GM12875 (cell line): ENCODE measurements around the gene DRG1.

Experiments
- H3K4me3 ChIP-seq: one replicate; pipeline ENCODE4 v1.5.1; 2011; ENCODE audit warnings: low read depth, low read length, control low read depth
- TF ChIP-seq, protein P1 (sequence below): IDR thresholded peaks from 2 replicates; pipeline ENCODE4 v1.5.1; 2011; ENCODE audit warnings: low read depth, mild to moderate bottlenecking, control low read depth, inconsistent platforms, low read length, moderate library complexity, borderline replicate concordance; ENCODE audit not compliant: insufficient read depth

DRG1 gene

DNA sequence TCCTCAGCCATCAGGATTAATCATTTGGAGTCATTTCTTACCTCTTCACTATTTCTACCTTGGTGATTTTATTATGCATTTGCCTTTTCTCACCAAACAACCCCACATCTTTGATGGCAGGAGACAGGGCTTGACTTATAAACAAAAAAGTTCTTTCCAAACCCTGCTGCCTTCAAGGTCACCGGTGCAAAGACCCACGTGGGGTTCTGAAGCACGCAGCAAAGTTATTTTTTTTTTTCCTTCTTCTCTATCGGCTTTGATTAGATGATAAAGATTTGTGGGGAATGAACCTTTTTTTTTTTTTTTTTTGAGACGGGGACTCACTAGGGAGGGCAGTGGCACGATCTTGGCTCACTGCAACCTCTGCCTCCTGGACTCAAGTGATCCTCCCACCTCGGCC, 44.1 kb downstream of the DRG1 start:
- TF ChIP-seq, protein P1, sequence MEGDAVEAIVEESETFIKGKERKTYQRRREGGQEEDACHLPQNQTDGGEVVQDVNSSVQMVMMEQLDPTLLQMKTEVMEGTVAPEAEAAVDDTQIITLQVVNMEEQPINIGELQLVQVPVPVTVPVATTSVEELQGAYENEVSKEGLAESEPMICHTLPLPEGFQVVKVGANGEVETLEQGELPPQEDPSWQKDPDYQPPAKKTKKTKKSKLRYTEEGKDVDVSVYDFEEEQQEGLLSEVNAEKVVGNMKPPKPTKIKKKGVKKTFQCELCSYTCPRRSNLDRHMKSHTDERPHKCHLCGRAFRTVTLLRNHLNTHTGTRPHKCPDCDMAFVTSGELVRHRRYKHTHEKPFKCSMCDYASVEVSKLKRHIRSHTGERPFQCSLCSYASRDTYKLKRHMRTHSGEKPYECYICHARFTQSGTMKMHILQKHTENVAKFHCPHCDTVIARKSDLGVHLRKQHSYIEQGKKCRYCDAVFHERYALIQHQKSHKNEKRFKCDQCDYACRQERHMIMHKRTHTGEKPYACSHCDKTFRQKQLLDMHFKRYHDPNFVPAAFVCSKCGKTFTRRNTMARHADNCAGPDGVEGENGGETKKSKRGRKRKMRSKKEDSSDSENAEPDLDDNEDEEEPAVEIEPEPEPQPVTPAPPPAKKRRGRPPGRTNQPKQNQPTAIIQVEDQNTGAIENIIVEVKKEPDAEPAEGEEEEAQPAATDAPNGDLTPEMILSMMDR = no peak
- no peak overlapping the region for H3K4me3 ChIP-seq

DNA sequence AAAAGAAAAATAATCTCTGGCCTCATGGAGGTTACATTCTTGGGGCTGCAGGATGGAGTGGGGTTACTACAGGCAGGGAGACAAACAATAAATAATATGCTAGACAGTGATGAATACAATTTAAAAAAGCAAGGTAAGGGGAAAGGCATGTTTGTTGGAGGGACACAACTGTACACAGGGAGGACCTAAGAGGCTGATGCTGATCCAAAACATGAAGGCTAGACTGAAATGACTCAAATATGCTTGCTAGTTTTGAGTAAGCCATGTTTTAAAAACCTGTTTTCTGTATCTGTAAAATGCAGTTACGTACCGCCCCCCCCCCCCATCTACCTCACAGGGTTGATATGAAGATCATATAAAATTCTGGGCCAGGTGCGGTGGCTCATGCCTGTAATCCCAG, 46.2 kb downstream of the DRG1 start:
- TF ChIP-seq, protein P1 = no peak
- H3K4me3 ChIP-seq = no peak overlapping the region

DNA sequence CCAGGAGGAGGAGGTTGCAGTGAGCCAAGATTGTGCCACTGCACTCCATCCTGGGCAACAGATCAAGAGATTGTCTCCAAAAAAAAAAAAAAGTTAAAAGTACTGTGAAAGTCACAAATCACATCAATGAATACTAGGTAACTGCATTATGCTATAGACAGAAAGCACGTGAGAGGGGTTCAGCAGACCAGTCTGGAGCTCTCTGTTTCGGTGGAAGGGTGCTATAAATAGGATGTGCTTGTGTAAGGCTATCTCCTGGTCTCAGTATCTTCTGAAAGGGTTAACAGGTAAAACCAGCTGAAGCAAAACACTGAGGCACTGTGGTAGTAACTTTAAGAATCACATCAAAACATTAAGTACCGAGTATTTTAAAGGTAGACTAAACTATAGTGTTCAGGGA, 46.8 kb downstream of the DRG1 start:
- H3K4me3 ChIP-seq = no peak overlapping the region
- TF ChIP-seq, protein P1 = no peak

DNA sequence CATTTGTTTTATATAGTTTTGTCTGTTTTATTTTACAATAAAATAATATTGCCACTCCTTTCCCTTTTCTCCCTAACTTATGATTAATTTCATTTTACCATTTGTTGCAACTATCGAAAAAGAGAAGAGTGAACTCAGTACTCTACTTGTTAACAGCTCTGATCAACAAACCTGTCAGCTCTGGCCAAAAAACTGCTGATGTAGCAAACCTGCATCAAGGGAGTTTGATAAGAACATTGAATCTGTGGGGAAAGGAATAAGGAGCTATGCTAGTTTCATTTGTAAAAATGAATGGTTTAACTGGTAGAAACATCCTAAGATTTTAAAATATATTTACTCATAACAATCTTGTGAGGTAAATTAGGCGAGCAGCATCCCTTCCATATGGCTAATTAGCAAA, 47.4 kb downstream of the DRG1 start:
- no peak overlapping the region for H3K4me3 ChIP-seq
- TF ChIP-seq, protein P1 = no peak

DNA sequence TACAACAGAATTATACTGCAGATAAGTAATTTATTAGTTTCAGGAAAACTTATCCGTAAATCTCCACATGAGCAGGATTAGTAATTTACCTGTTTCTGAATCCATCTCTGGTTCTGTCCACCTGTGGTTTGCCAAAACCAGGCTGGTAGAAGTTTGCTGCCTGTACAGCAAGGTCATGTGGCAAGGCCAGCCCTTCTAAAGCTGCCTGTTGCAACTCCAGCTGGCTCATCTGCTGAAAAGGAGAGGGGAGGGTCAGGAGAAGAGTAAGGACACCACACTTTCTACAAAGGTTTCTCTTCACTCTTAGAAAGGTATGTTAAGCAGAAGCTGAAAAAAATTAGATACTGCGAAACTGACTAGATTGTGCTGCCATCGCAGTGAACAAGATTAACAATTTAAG, 47.9 kb downstream of the DRG1 start:
- H3K4me3 ChIP-seq = no peak overlapping the region
- TF ChIP-seq, protein P1 = no peak

DNA sequence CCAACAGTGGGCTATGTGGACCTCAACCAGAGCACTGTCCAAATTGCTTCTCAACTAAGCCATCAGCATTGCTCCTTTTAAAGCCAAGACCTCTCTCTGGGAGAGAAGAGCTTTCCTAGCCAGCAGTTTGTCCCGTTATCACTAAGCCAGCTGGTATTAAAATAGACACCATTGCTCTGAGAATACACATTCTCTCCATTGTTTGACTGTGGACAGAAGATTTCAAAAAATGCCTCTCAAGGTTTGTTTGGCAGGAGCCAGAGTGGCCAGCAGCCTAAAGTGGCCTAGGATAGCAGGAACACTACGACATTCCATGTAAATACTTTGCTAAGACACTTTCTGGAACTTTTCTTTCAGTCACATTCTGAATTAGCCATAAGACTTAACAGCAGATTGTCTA, 49.0 kb downstream of the DRG1 start:
- TF ChIP-seq, protein P1 = no peak

DNA sequence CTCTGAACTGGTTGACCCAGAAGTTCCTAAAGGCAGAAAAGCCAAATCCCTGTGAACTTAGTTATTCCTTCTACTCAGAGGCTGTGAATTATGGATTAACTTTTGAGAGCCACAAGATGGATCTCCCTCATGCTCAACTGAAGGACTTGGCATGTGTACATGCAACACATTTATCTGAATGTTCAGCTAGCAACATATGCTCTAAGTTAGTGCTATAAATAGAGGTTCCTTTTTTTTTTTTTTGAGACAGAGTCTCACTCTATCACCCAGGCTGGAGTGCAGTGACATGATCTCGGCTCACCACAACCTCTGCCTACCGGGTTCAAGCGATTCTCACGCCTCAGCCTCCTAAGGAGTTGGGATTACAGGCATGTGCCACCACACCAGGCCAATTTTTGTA, 50.1 kb downstream of the DRG1 start:
- no peak overlapping the region for H3K4me3 ChIP-seq
- TF ChIP-seq, protein P1 = no peak

More for the DNA sequence above, 49.0 kb downstream of the DRG1 start:
- H3K4me3 ChIP-seq = no peak overlapping the region
